NAMALWA (cell line): ENCODE data around the gene SWT1.
"Not testable (repeated sequence)": the region's sequence is repeated elsewhere in the genome, so short reads cannot be mapped to it uniquely, and the experiment has no call there.

Experiments
- DNase-seq: peaks from one replicate; pipeline ENCODE4 v3.0.0-alpha.2; 2015; ENCODE audit warnings: low spot score

SWT1 gene

DNA sequence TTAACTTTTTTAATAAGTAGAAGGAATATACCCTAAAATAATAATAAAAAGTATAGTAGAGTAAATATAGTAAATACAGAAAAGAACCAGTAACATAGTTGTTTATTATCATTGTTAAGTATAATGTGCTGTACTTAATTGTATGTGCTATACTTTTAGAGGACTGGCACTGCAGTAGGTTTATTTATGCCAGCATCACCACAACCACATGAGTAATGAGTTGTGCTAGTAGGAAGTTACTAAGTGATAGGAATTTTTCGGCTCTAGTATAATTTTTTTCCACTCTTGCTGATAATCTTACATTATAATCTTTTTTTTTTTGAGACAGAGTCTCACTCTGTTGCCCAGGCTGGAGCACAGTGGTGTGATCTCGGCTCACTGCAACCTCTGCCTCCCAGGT, 88.5 kb downstream of the SWT1 start:
- DNase-seq = no peak

DNA sequence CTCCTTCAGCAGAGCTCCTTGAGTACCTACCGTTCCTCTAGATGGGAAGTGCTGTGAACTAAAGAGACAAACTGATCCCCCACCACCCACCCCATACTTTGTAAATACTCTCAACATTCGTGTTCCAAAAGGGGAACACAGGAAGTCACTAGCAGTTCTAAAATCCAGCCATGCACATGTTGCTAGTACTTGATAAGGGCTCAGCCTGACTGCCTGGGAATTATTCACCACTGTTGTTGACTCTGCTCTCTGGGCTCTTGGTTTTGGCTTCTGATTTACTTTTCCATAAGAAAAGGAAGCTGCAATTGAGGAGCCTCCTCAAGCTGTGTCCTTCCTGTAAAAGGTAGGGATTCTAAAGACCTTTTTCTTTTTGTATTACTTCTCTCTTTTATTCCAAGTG, 92.6 kb downstream of the SWT1 start:
- no peak for DNase-seq

DNA sequence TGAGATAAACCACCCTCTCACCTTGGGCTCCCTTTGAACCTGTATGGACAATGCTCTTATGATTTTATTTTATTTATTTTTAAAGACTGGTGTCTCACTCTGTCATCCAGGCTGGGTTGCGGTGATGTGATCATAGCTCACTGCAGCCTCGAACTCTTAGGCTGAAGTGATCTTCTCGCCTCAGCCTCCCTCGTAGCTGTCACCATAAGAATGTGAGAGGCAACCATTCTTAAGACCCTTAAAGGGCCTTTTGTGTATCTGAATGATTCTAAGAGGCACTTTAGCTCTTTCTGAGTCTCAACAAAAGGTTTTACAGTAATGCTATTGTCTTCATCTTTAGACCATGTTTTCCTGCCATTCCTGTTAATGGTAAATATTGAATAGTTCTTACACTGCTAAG, 93.1 kb downstream of the SWT1 start:
- DNase-seq = no peak

DNA sequence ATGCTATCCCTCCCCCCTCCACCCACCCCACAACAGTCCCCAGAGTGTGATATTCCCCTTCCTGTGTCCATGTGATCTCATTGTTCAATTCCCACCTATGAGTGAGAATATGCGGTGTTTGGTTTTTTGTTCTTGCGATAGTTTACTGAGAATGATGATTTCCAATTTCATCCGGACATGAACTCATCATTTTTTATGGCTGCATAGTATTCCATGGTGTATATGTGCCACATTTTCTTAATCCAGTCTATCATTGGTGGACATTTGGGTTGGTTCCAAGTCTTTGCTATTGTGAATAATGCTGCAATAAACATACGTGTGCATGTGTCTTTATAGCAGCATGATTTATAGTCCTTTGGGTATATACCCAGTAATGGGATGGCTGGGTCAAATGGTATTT, 95.0 kb downstream of the SWT1 start:
- not testable (repeated sequence) for DNase-seq

DNA sequence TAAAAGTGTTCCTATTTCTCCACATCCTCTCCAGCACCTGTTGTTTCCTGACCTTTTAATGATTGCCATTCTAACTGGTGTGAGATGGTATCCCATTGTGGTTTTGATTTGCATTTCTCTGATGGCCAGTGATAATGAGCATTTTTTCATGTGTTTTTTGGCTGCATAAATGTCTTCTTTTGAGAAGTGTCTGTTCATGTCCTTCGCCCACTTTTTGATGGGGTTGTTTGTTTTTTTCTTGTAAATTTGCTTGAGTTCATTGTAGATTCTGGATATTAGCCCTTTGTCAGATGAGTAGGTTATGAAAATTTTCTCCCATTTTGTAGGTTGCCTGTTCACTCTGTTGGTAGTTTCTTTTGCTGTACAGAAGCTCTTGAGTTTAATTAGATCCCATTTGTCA, 95.4 kb downstream of the SWT1 start:
- not testable (repeated sequence) for DNase-seq

DNA sequence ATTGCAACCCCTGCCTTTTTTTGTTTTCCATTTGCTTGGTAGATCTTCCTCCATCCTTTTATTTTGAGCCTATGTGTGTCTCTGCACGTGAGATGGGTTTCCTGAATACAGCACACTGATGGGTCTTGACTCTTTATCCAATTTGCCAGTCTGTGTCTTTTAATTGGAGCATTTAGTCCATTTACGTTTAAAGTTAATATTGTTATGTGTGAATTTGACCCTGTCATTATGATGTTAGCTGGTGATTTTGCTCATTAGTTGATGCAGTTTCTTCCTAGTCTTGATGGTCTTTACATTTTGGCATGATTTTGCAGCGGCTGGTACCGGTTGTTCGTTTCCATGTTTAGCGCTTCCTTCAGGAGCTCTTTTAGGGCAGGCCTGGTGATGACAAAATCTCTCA, 98.6 kb downstream of the SWT1 start:
- not testable (repeated sequence) for DNase-seq

DNA sequence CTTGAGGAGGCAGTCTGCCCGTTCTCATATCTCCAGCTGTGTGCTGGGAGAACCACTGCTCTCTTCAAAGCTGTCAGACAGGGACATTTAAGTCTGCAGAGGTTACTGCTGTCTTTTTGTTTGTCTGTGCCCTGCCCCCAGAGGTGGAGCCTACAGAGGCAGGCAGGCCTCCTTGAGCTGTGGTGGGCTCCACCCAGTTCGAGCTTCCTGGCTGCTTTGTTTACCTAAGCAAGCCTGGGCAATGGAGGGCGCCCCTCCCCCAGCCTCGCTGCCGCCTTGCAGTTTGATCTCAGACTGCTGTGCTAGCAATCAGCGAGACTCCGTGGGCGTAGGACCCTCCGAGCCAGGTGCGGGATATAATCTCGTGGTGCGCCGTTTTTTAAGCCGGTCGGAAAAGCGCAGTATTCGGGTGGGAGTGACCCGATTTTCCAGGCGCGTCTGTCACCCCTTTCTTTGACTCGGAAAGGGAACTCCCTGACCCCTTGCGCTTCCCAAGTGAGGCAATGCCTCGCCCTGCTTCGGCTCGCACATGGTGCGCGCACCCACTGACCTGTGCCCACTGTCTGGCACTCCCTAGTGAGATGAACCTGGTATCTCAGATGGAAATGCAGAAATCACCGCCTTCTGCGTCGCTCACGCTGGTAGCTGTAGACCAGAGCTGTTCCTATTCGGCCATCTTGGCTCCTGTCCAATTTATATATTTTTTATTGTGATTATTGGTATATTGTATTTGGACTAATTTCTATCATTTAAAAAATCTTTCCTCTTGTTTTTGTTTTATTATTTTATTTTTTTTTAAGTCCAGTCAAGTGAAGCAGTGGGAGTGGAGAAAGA, 100.4 kb downstream of the SWT1 start:
- not testable (repeated sequence) for DNase-seq

DNA sequence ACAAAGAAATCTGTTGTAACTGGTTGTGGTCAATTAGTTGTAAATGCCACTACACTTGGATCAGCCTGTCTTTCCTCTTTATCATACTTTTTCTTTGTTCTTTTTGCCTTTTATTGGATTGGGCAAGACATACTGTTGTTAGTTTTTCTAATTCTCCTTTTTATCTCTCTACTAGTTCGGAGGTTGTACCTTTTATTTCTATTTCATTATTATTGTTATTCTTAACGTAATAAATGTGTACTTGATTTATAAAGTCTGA, 100.9 kb downstream of the SWT1 start:
- no peak for DNase-seq

DNA sequence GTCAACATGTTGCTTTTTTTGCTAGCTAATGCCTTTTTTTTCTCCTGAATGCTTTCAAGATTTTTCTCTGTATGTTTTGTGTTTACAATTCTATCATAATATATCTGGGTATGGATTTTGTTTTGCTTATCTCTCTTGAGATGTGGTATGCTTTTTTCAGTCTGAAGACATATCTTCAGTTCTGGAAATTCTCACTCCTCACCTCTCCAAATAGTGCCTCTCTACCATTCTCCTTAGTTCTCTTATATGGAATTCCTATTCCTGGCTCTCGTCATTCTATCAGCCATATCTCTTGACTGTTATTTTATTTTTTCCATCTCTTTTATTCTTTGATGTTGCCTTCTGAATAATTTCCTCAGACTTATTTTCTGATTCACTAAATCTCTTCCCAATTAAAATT, 101.7 kb downstream of the SWT1 start:
- no peak for DNase-seq

DNA sequence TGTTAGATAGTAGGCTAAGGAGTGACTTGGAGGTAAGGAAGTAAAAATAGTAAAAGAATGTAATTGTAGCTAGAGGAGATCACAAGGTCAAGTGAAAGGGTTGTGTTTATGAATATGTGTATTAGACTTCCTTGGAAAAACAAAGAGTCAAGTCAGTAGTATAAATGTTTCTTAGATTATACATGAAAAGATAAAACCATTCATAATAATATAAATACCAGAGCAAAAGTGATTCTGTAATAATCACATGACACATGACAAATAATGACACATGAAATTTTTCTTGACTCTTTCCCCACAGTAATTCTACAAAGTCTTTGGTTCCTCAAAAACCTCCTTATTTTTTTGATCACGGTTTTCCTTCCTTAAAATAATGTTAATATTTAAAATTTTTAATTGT, 103.6 kb downstream of the SWT1 start:
- DNase-seq = no peak

DNA sequence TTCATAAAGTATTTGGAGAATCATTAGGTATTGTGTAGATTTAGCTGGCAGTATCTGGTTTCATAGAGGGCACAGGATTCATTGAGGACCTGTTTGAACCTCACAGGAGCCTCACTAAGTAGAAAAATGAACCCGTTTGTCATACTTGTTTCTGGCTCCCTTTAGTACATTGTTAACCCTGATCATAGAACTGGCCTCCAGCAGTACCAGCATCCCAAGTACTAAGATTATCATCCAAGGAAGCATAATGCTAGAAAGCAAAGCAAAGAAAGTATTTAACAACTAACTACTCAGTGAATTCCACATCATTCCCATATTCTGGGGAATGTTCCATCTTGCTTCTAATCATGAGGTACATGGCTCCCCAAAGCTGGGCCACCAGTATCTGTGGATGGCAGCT, 105.2 kb downstream of the SWT1 start:
- no peak for DNase-seq

DNA sequence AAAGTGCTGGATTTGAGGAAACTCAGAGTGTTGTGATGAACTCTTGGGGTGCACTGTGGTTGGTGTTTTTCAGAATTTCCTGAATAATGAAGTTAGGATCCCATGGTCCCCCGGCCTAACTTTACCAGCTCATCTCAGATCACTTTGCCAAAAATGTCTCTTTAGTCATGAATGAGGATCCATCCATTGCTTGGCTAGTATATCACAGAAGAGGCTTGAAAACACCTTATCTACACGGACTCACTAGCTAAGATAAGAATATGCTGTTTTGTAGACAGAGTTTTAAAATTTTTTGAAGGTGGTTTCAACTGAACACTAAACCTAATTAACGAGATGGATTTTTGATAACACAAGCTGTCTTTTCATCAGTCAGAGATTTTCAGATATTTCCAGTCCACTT, 106.3 kb downstream of the SWT1 start:
- DNase-seq = no peak

DNA sequence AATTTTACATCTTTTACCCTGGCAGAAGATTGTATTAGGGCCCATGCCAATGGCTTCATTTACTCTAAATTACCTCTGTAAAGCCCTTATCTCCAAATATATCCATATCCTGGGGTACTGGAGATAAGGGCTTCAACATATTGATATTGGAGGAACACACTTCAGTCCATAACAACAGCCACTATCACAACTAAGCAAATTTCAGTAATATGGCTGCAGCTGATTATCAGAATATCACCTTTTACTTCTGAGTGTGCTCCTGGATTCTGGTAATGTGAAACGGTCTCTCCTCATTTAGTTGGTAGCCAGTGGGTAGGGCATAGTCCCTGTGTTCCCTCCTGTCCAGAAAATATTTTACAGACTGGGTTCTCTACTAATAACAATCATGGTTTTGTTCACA, 106.8 kb downstream of the SWT1 start:
- no peak for DNase-seq

DNA sequence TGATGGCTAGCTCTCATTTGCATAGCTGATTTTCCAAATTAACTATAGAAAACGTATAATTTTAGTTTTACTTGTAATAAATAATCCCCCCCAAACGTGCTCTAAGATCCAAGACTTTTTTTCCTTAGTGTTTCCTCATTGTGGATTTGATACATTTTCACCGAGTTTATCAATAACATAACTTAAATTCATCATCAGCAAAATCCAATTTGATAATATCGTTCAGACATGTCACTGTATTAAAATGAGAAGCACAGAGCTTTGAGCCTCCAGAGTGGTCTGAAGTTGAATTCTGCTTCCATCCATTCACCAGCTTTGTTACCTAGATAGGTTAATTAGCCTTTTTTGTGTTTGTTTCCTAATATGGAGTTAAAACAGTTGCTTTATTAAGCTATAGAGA, 108.3 kb downstream of the SWT1 start:
- DNase-seq = no peak

DNA sequence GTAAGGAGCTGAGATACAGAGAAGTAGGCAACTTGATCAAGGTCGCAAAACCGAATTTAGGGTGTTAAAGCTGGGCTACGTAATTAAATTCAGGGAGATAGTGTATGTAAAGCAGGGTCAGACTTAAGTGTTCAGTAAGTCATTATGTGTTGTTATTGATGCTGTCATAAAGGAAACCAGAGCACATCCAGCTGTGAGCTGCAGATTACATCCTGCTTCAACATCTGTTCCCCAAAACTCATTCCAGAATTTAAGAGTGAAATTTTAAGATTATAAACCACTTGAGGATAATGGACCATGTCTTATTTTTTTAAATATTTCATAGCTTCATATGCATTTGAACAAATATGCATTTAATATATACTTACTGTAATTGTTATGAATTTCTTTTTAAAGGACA, 110.3 kb downstream of the SWT1 start:
- no peak for DNase-seq

DNA sequence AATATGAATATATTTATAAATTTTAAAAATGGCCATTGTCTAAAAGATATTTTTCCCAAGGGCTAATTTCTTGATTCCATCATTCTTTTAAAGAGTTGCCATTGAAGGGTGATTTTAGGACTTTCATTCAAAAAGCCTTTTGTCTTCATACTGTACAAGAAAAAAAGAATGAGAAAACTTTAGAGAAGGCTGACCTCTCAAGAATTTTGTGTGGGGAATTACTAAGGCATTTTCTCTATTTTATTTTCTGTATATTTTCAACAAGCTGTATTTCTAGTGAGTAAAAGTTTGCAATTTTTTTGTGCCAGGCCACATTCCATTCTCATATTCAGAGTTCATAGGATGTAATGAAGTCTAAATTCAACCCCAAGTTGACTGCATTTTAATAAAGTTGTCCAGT, 110.7 kb downstream of the SWT1 start:
- DNase-seq = no peak

DNA sequence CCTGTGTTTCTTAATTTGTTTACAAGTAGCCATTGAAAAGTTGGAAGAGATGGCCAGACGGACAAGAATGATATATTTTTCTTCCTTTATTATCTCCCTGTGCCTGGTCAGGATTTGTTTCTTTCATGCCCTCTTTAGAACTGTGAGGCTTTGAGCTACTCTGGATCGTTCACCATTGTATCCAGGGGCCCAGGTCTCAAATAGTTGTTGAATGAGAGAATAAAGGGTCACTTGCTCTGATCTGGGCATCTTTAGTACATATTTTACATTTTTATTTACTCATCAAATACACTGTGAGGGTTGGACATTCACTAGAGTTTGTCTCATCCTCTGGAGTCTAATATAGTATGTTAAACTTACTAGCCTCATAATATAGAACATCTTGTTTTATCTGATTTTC, 111.4 kb downstream of the SWT1 start:
- no peak for DNase-seq

DNA sequence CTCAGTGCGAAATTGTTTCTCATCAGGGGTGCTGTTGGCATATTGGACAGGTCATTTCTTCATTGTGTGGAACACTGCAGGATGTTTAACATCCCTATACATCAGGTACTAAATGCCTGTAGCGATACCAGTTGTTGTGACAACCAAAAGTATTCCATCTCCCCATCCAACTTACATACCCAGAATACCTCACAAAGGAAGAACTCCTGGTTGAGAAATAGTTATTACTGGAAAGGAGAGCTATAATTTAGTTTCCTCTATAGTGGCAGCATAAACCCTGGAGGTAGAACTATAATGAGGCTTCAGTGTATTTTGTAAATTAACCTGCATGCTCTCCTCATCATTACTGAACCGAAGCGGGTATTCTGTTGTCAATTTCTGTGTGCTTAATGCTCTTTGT, 115.0 kb downstream of the SWT1 start:
- DNase-seq = no peak

DNA sequence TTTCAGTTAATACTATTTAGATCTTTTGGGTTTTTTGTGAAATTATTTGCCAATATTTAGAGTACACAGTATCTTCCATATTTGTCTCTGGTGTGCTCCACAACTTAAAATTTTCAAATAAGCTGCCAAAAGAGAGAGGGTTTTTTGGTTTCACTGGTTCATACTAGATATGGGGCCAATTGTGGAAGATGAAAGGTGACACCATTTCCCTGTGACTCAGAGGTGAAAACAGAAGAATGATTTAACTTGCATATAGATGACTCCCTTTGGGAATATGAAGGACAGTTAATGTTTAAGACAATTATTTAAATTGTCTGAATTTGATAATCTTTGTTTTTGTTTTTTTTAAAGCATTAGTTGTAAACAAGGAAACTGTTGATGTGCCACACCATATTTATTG, 122.6 kb downstream of the SWT1 start:
- no peak for DNase-seq

DNA sequence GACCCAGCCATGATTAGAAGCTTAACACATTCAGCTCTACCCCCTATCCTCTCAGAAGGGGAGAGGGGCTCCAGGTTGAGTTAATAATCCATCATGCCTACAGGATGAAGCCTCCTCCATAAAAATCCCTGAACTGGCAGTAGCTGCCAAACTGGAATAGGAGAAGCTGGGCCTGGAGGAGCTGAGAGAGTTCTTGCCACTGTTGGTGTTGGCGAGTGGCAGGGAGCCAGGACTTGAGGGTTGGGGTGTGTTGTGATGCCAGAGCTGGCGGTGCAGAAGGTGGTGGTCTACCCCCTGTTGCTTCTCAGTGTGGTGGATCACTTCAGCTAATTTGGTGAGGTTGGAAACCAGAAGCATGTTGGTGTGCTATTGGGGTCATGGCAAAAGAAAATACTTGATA, 123.6 kb downstream of the SWT1 start:
- no peak for DNase-seq

DNA sequence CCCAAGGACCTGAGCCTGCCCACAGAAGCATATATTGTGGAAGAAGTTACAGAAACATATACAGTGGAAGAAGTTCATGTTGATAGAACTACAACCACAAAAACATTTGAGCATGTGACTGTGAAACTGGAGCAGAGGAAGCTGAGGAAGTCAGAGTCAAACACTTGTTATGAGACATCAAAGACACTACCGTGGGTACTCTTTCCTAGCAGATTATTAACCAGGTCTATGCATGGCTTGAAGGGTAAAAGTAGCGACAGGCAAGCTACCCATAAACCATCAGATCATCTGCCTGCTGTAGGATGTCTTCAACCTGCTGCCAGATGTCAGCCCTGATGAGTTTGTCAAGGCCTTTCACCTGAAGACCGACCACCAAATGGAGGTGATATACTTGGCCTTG, 124.3 kb downstream of the SWT1 start:
- DNase-seq = no peak

DNA sequence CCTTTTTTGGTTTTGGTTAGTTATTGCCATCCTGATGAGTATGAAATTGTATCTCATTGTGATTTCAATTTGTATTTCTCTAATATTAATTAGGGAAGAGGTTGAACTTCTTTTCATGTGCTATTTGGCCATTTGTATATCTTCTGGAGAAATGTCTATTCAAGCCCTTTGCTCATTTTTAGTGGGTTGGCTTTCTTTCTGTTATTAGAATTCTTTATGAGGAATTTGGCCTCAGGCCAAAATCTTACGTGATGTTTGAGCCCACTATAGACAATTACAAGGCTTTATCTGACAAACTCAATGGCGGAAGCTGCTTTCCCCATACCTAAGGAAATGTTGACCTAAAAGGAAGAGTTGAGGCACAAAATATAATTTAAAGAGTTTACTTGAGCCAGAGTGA, 127.1 kb downstream of the SWT1 start:
- no peak for DNase-seq

DNA sequence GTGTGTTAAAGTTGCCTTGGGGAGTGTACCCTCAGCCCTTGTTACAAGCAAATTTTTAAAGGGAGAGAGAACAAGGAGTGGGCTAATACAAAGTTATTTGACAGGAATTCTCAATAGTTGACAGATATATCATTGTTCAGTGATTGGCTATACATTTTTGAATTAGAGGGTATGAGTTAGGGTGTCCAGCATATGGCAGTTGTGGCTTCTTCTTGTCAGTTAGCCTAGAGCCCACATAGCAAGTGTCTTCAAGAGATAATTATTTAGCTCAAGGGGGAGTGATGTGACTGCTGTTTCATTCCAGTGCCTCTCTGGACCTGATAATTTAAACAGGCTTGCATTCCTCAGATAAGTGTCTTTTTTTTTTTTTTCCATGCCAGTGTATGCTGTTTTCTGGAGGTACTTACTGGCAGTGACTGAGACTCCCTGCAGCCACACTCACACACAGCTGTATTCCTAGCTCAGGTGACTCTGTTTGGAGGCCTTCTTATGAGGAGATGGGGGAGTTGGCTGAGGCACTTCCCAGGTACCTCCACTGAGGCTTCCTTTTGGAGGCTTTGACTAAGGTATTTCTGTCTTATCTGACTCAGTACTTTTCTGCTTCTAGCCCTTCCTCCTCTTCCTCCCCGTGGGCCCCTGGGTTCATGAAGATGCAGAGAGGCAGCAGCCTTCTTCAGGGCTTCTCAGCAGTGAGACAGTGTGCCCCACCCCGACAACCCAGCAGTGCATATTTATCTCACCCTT, 127.7 kb downstream of the SWT1 start:
- no peak for DNase-seq

DNA sequence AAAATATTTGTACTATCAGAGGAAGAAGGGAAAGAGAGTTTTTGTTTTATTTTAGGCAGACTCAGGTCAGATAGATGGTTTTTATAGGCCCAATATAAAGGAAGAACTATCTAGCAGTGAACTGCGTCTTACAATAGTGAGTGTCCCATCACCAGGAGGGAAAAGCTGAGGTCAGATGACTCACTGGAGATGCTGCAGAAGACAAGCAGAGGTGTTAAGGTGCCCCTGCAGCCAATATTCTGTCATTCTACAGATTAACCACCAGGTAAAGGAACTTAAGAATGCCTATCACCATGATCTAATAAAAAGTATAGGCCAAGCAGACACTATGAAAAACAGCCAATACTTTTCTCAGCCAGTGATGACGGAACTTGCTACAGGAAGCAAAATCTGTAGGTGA, 130.5 kb downstream of the SWT1 start:
- no peak for DNase-seq
